Transverse colon (tissue), 4 donors: ENCODE data around the gene FAM241A. TPM values are rescaled to one million over a fixed set of nuclear protein-coding genes. Genes with fewer than 3 reads are reported as not detected.

Source experiments
- DNase-seq: peaks from one replicate; pipeline ENCODE4 v3.0.0-alpha.2; 2019
- H3K27ac ChIP-seq, 4 donors: fragments of 200-600 bp; sonication (generic); 2 replicates each; pipeline ENCODE4 v1.5.1; 2016 to 2018; ENCODE audit warnings: inconsistent platforms in 4 of 4
- H3K27me3 ChIP-seq: fragments of 200-600 bp; sonication (generic); 2 replicates; pipeline ENCODE4 v1.5.1; 2017; ENCODE audit warnings: inconsistent platforms
- H3K36me3 ChIP-seq, 4 donors: fragments of 200-600 bp; sonication (generic); 2 replicates each; pipeline ENCODE4 v1.5.1; 2017 to 2019; ENCODE audit warnings: inconsistent platforms in 4 of 4
- H3K4me1 ChIP-seq, 4 donors: fragments of 200-600 bp; sonication (generic); 2 replicates each; pipeline ENCODE4 v1.5.1; 2017 to 2020; ENCODE audit warnings: inconsistent platforms in 4 of 4
- H3K4me3 ChIP-seq, 4 donors: fragments of 200-600 bp; sonication (generic); 1 replicate in 1 of 4; 2 replicates in 3 of 4; pipeline versions ENCODE4 v1.5.1 to v1.6.1; 2017 to 2019; ENCODE audit warnings: inconsistent platforms in 4 of 4
- H3K9me3 ChIP-seq, 2 donors: fragments of 200-600 bp; sonication (generic); 2 replicates each; pipeline ENCODE4 v1.5.1; 2017 to 2019; ENCODE audit warnings: inconsistent platforms in 2 of 2
- CTCF ChIP-seq, 5 experiments: fragments of 200-600 bp in 3 of 5; fragments of 450-650 bp in 2 of 5; sonication (generic) in 3 of 5; IDR thresholded peaks; 1 replicate in 2 of 5; 2 replicates in 3 of 5; pipeline ENCODE4 v1.5.1; 2016 to 2017; ENCODE audit warnings: antibody characterized with exemption in 5 of 5, inconsistent platforms in 3 of 5, mild to moderate bottlenecking in 2 of 5, moderate library complexity in 1 of 5
- EP300 ChIP-seq: sonication (generic); formaldehyde crosslinking; IDR thresholded peaks from one replicate; pipeline ENCODE4 v1.6.1; 2017; ENCODE audit warnings: antibody characterized with exemption, low read depth
- POLR2A ChIP-seq: fragments of 450-650 bp; IDR thresholded peaks from one replicate; pipeline ENCODE4 v1.6.1; 2016; ENCODE audit warnings: antibody characterized with exemption, mild to moderate bottlenecking, moderate library complexity
- POLR2AphosphoS5 ChIP-seq, 3 donors: sonication (generic); formaldehyde crosslinking; IDR thresholded peaks; one replicate each; pipeline ENCODE4 v1.6.1; 2016; ENCODE audit warnings: antibody characterized with exemption in 3 of 3
- WGBS, 2 donors: methylation state at CpG; one replicate each; pipeline ENCODE4 v1.1.5; 2018; ENCODE audit warnings: low coverage in 1 of 2; 5-methylcytosine and 5-hydroxymethylcytosine counted together
- in situ Hi-C, 4 donors: fragments of 200-750 bp; cut with MboI; loops; one replicate each; pipeline versions ENCODE4 v1.15.0 to v1.15.1; 2017; ENCODE audit warnings: low sequenced_read_pairs in 3 of 4, low pct_ligation_motif_present in 1 of 4, low pct_unique_long_range_greater_than_20kb in 1 of 4
- intact Hi-C: fragments of 100-400 bp; cut with DNase I; formaldehyde crosslinking; loops from one replicate; pipeline ENCODE4 v1.15.1; 2023; ENCODE audit warnings: low total_unique reads
- total RNA-seq, 4 donors: library from RNA; depleted of rRNA; stranded (reverse); fragments of >200 nt; gene quantifications; one replicate each; pipeline ENCODE4 v1.1.0, GENCODE V29; 2016

Gene FAM241A
- total RNA-seq, 4 donors from 2014 or later, result 0.37 to 4.4 (median 1.7) TPM

GRCh38 chr4:112147697-112148096 is 2.4 kb downstream of the FAM241A start:
- Histone ChIP-seq H3K27me3 (no peaks in the 10 kb centered on the region), H3K27ac (no peak overlapping the region), H3K4me1 (peaks cover 0 to 12% (median 6%) of the 10 kb centered on the region in 4 donors), H3K4me3 (no peak overlapping the region), H3K9me3 (no peaks in the 10 kb centered on the region), H3K36me3 (no peaks in the 10 kb centered on the region)
- TF ChIP-seq POLR2A (no peak), POLR2AphosphoS5 (IDR thresholded peaks at IDR 0.05) (no peak), CTCF (IDR thresholded peaks at IDR 0.05) (no peak), EP300 (no peak)
- in situ Hi-C loops (no loop called here), intact Hi-C loops (no loop called here)
- DNase-seq, result no peak
- WGBS, 2 donors, result 66 to 67% methylated on average over 5 of the region's 5 CpGs

DNA sequence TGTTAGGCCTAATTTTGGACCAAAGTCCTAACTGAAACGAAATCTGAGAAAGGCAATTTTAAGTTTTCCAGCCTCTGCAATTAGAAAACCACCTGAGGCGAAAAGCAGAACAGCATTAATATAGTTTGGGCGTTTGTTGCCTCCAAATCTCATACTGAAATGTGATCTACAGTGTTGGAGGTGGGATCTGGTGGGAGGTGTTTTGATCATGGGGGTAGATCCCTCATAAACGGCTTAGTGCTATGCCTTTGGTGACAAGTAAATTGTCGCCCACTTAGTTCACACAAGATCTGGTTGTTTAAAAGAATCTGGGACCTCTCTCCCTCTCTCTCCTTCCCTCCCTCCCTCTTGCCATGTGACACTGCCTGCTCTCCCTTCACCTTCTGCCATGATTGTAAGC is 5.7 kb downstream of the FAM241A start:
- H3K4me1 ChIP-seq, result peaks cover 0 to 12% (median 6%) of the 10 kb centered on the region in 4 donors
- no peaks in the 10 kb centered on the region for H3K9me3 ChIP-seq
- no peaks in the 10 kb centered on the region for H3K27me3 ChIP-seq
- in situ Hi-C loops, result no loop called here
- TF ChIP-seq CTCF (IDR thresholded peaks at IDR 0.05), result no peak
- TF ChIP-seq POLR2A, result no peak
- no peak for TF ChIP-seq EP300
- no peak for DNase-seq
- WGBS, 2 donors, result 83 to 94% methylated on average over 3 to 5 of the region's 5 CpGs
- H3K4me3 ChIP-seq, result no peak overlapping the region
- H3K36me3 ChIP-seq, result no peaks in the 10 kb centered on the region
- intact Hi-C loops, result no loop called here
- no peak overlapping the region for H3K27ac ChIP-seq

DNA sequence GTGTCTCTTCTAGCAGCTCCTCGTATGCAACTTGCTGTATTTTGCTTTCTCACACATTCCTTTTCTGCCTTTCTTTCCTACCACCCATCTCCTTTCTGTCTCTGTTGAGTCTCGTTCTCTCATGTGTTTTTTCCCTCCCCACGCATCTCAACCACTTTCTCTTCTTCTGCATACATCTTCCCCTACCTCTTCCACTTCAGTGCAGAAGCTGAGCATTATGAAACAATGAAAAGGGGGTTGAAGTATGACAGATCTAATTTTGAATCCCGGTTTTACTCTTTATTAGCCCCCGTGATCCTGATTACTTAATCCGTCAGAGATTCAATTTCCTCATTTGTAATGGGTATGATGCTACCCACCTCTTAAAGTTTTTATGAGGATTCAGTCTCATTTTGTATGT is 7.3 kb downstream of the FAM241A start:
- Histone ChIP-seq H3K4me1 (no peaks in the 10 kb centered on the region), H3K36me3 (no peaks in the 10 kb centered on the region), H3K27me3 (no peaks in the 10 kb centered on the region), H3K4me3 (no peak overlapping the region), H3K27ac (no peak overlapping the region), H3K9me3 (no peaks in the 10 kb centered on the region)
- no peak for DNase-seq
- 73 to 88% methylated on average over 6 of the region's 6 CpGs for WGBS, 2 donors
- intact Hi-C loops (no loop called here), in situ Hi-C loops (no loop called here)
- no peak for TF ChIP-seq CTCF (IDR thresholded peaks at IDR 0.05)
- no peak for TF ChIP-seq EP300
- no peak for TF ChIP-seq POLR2A
- no peak for TF ChIP-seq POLR2AphosphoS5 (IDR thresholded peaks at IDR 0.05)

DNA sequence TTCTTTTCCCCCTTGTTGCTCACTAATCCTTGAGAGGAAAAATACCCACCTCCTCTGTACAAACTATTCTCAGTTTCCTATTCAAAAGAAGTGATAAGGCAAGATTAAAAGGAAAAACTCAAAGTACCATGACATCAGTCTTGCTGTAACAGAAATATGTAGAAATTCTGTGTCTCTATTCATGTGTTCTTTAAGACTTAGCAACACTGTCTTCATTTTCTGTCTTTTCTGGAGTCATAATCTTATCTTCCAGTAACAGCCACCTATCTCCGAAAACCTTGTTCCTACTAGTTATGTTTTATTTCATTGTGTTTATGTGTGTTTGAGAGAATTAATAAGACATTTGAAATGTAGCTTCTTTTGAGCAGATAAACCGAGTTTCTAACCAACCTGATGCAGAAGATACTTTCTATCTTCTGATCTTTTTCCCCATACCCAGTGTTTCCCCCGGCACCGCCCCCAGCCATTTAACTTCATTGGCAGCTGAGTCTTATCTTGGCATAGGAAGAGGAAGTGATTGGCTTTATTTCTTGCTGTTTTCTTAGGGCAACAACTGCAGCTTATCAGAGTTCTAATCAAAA is 8.0 kb downstream of the FAM241A start:
- TF ChIP-seq POLR2AphosphoS5 (IDR thresholded peaks at IDR 0.05), result no peak
- no peak for TF ChIP-seq POLR2A
- no peak for TF ChIP-seq EP300
- no peak for TF ChIP-seq CTCF (IDR thresholded peaks at IDR 0.05)
- H3K9me3 ChIP-seq, result no peaks in the 10 kb centered on the region
- no peaks in the 10 kb centered on the region for H3K27me3 ChIP-seq
- H3K36me3 ChIP-seq, result no peaks in the 10 kb centered on the region
- intact Hi-C loops, result no loop called here
- no peaks in the 10 kb centered on the region for H3K4me1 ChIP-seq
- in situ Hi-C loops, result no loop called here
- no peak overlapping the region for H3K27ac ChIP-seq
- H3K4me3 ChIP-seq, result no peak overlapping the region
- WGBS, 2 donors, result 58 to 66% methylated on average over 4 of the region's 4 CpGs
- DNase-seq, result no peak
